Epithelial cell of proximal tubule (primary cell): ENCODE data around the gene GRK6. TPM values are rescaled to one million over a fixed set of nuclear protein-coding genes. Genes with fewer than 3 reads are reported as not detected.

Experiments
- DNase-seq: peaks from one replicate; pipeline ENCODE4 v3.0.0-alpha.2; 2011; ENCODE audit warnings: low read depth
- H3K4me3 ChIP-seq: 2 replicates; pipeline ENCODE4 v1.5.1; 2011; ENCODE audit warnings: low read depth, mild to moderate bottlenecking, low read length
- total RNA-seq: library from RNA; depleted of rRNA; stranded (reverse); fragments of >200 nt; gene quantifications from 2 replicates; pipeline ENCODE4 v1.2.3, GENCODE V29; 2015
- TF ChIP-seq, protein P1 (sequence below): conservative IDR thresholded peaks from 2 replicates; pipeline ENCODE4 v1.5.1; 2012; ENCODE audit warnings: low read depth, mild to moderate bottlenecking, low read length

The GRK6 gene
- total RNA-seq, 1 donor from 2014 or later = 95.8 TPM

- TF ChIP-seq, protein P1, sequence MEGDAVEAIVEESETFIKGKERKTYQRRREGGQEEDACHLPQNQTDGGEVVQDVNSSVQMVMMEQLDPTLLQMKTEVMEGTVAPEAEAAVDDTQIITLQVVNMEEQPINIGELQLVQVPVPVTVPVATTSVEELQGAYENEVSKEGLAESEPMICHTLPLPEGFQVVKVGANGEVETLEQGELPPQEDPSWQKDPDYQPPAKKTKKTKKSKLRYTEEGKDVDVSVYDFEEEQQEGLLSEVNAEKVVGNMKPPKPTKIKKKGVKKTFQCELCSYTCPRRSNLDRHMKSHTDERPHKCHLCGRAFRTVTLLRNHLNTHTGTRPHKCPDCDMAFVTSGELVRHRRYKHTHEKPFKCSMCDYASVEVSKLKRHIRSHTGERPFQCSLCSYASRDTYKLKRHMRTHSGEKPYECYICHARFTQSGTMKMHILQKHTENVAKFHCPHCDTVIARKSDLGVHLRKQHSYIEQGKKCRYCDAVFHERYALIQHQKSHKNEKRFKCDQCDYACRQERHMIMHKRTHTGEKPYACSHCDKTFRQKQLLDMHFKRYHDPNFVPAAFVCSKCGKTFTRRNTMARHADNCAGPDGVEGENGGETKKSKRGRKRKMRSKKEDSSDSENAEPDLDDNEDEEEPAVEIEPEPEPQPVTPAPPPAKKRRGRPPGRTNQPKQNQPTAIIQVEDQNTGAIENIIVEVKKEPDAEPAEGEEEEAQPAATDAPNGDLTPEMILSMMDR = no peak
- no peak for DNase-seq
Measured at GRCh38 chr5:177473443-177474001, 47.0 kb downstream of the GRK6 start, which contains the start of gene DBN1. Gene DBN1, minus strand, starts transcription at chr5:177473634. Its CDS starts 113 bp downstream, at chr5:177473521.

GRCh38 chr5:177474002-177474476, 47.6 kb downstream of the GRK6 start:
- TF ChIP-seq, protein P1 = no peak
- no peak for DNase-seq
- no peak overlapping the region for H3K4me3 ChIP-seq

More at GRCh38 chr5:177473443-177474001, 47.0 kb downstream of the GRK6 start, which contains the start of gene DBN1:
- H3K4me3 ChIP-seq = peak within 1 kb of the TSS; percentile 78

DNA sequence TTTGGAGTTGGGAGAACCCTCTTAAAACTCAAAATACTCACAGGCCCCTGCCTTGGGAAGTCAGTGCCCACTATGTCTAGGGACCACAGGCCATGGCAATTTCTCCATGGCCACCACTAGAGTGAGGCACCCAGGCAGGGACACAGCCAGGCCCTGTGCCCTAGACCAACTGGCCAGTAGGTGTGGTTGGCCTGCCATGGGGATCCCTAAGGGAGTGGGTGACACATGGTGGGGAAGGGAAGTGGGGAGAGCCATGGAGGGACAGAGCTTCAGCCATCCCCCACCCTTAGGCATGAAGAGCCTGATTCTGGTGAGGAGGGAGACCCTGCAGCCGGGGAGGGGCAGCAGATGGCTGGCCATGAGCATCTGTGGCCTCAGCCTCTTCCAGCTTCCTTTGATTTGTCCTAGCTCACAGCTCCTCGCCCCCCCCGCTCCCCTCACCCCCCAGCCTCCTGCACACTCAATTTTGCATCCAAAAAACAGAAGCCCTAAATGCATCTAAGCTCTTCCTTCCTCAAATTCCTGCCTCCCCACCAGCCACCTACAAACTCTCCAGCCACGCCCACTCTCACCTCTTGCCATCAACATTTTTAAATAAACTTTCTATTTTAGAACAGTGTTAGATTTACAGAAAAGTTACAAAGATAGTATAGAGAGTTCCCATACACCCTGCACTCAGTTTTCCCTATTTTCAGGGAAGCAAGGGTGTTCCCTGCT, 48.5 kb downstream of the GRK6 start:
- TF ChIP-seq, protein P1 = no peak
- DNase-seq = no peak
- H3K4me3 ChIP-seq = no peak overlapping the region

DNA sequence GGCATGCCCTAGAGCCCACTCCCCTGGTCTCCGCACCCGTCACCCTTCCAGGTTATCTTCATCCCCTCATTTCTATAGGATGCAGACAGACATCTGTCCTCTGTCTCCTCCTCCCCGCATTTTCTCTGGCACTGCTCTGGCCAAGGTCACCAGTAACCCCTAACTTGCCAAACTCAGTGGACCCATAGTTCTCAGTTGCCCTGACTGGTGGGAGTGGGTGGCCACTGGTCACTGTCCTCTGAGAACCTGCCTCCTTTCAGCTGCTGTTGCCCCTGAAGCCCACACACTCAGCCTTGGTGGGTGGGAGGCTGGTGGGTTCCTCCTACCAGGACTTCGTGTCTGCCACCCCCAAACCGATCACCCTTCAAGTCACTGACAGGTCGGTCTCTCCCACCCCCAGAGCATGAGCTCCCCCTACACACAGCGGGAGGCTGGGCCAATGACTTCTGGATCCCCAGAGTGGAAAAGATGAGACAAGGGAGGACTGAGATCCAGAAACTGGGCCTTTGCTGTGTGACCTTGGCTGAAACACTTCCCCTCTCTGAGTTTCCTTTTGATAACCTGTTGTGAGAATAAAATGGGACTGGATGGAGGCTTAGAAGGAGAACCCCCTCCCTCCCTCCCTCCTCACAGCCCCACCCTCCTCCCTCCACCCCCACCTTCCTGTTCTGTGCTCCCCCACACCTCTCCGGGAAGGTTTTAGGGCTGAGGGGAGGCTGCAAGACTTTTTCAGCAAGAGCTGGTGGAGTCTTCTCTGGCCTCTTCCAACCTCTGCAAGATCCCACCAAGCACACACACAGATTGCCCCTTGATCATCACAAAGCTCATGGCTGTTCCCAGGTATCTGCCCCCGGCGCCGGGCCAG, 49.3 kb downstream of the GRK6 start:
- TF ChIP-seq, protein P1 = no peak
- no peak for DNase-seq
- H3K4me3 ChIP-seq = no peak overlapping the region

GRCh38 chr5:177476531-177477233, 50.2 kb downstream of the GRK6 start:
- H3K4me3 ChIP-seq = no peak overlapping the region
- DNase-seq = no peak
- TF ChIP-seq, protein P1 = no peak

- TF ChIP-seq, protein P1 = no peak
- no peak for DNase-seq
- no peak overlapping the region for H3K4me3 ChIP-seq
Measured at GRCh38 chr5:177477701-177478477, 51.4 kb downstream of the GRK6 start.
